CD8-positive, alpha-beta memory T cell (primary cell): ENCODE measurements around the gene SLC7A5. TPM values are rescaled to one million over a fixed set of nuclear protein-coding genes. Genes with fewer than 3 reads are reported as not detected.

Source experiments
- CTCF ChIA-PET: fragments of 350-600 bp; sonication (Branson Sonifier 250); formaldehyde crosslinking; loops from one replicate; lab custom pipeline; 2021; ENCODE audit warnings: antibody characterized with exemption; lab: Charles Lee
- POLR2A ChIA-PET: fragments of 350-600 bp; sonication (Branson Sonifier 250); formaldehyde crosslinking; loops from one replicate; lab custom pipeline; 2021; ENCODE audit warnings: antibody characterized with exemption; lab: Charles Lee
- DNase-seq, 5 donors: peaks; one replicate each; pipeline versions ENCODE4 v3.0.0 to v3.0.0-alpha.2; 2020 to 2022; ENCODE audit warnings: mixed read lengths in 1 of 5
- H3K27ac ChIP-seq: one replicate; pipeline ENCODE4 v1.7.0; 2013; ENCODE audit warnings: low read depth, mild to moderate bottlenecking, low read length, moderate library complexity
- H3K27me3 ChIP-seq: 2 replicates; pipeline ENCODE4 v1.7.0; 2013; ENCODE audit warnings: low read length, mild to moderate bottlenecking; ENCODE audit not compliant: insufficient read depth, poor library complexity, severe bottlenecking
- H3K36me3 ChIP-seq: 2 replicates; pipeline ENCODE4 v1.7.0; 2013; ENCODE audit warnings: mild to moderate bottlenecking, low read length, moderate library complexity; ENCODE audit not compliant: insufficient read depth
- H3K4me1 ChIP-seq: 2 replicates; pipeline ENCODE4 v1.7.0; 2013; ENCODE audit warnings: mild to moderate bottlenecking, low read length, moderate library complexity; ENCODE audit not compliant: insufficient read depth
- H3K4me3 ChIP-seq: 2 replicates; pipeline ENCODE4 v1.7.0; 2013; ENCODE audit warnings: mild to moderate bottlenecking, low read length
- H3K9me3 ChIP-seq: 2 replicates; pipeline ENCODE4 v1.7.0; 2013; ENCODE audit warnings: mild to moderate bottlenecking, low read length
- H3K27ac Mint-ChIP-seq, 8 donors: one replicate each; pipeline ENCODE4 v1.8.0; 2020 to 2021; ENCODE audit warnings: mixed read lengths in 8 of 8, mild to moderate bottlenecking in 6 of 8, inconsistent platforms in 3 of 8, moderate library complexity in 3 of 8
- H3K27me3 Mint-ChIP-seq, 2 donors: one replicate each; pipeline ENCODE4 v1.8.0; 2020 to 2021; ENCODE audit warnings: mixed read lengths in 2 of 2, mild to moderate bottlenecking in 1 of 2, moderate library complexity in 1 of 2
- H3K36me3 Mint-ChIP-seq, 3 donors: one replicate each; pipeline ENCODE4 v1.8.0; 2020 to 2021; ENCODE audit warnings: mixed read lengths in 3 of 3, inconsistent platforms in 1 of 3, mild to moderate bottlenecking in 1 of 3
- H3K4me1 Mint-ChIP-seq, 3 donors: one replicate each; pipeline ENCODE4 v1.8.0; 2020 to 2021; ENCODE audit warnings: mixed read lengths in 3 of 3, inconsistent platforms in 1 of 3, mild to moderate bottlenecking in 1 of 3
- H3K4me3 Mint-ChIP-seq, 7 donors: one replicate each; pipeline ENCODE4 v1.8.0; 2020 to 2021; ENCODE audit warnings: mixed read lengths in 7 of 7, mild to moderate bottlenecking in 6 of 7, moderate library complexity in 4 of 7, inconsistent platforms in 2 of 7
- H3K9me3 Mint-ChIP-seq, 5 donors: one replicate each; pipeline ENCODE4 v1.8.0; 2020 to 2022; ENCODE audit warnings: mixed read lengths in 5 of 5, mild to moderate bottlenecking in 3 of 5, moderate library complexity in 2 of 5, inconsistent platforms in 1 of 5
- polyA plus RNA-seq: library from polyadenylated mRNA; unstranded; fragments of 300-500 nt; fragmentation: Illumina TruSeq; gene quantifications from one replicate; pipeline ENCODE4 v1.2.3, GENCODE V29; 2021
- total RNA-seq, 2 experiments: library from RNA; stranded (reverse); gene quantifications; one replicate each; pipeline ENCODE4 v1.2.3, GENCODE V29; 2021

SLC7A5 gene
- total and polyA plus RNA-seq, 3 experiments from 2014 or later: 20.7 to 383 (median 366) TPM

DNA sequence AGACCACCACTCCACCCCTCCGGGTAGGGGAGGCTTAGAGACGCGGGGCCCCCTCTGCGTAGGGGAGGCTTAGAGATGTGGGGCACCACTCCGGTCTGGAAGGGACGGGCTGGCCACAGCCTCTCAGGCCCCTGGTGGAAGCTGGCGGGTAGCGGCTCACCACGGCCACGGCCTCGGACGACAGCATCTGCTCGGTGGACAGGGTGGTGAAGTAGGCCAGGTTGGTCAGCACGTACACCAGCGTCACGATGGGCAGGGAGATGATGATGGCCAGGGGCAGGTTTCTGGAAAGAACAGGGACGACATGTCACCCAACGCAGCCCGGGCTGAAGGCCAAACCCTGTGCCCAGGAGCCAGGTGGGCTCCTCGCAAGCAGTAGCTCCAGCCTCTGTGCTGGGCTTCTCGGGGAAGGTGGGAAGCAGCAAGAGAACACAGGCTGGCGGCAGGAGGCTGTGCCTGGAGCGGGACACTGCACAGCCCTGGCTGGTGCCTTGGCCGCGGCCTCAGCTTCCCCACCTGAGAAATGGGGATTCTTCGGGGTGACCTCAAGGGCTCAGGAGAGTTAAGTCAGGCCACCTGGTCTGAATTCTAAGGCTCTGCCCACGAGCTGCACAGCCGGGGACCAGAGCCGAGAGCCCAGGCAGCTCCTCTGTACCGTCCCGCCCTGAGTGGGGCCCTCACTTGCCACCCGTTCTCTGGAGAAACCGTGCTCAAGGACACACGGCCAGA is 29.6 kb downstream of the SLC7A5 start:
- POLR2A ChIA-PET: no interaction called here
- H3K36me3 Mint-ChIP-seq: peaks cover 0 to 76% (median 0%) of the 10 kb centered on the region in 3 donors
- peaks cover 20% of the 10 kb centered on the region for H3K36me3 ChIP-seq
- peak overlapping the region in 1 of 7 donors; percentile 61 for H3K4me3 Mint-ChIP-seq
- H3K4me1 ChIP-seq: peaks cover 12% of the 10 kb centered on the region
- CTCF ChIA-PET: interaction anchor here (1.8 to 4.5 kb wide), 2 partner anchors 10 to 32 kb away, joined by 6 to 18 read pairs; no protein-coding TSS in a partner anchor
- H3K9me3 Mint-ChIP-seq: peaks cover 0 to 2% (median 0%) of the 10 kb centered on the region in 5 donors
- no peaks in the 10 kb centered on the region for H3K27me3 ChIP-seq
- H3K4me3 ChIP-seq: no peak overlapping the region
- no peak overlapping the region for H3K27ac ChIP-seq
- no peaks in the 10 kb centered on the region for H3K27me3 Mint-ChIP-seq
- peaks cover under 1 to 4% (median 1%) of the 10 kb centered on the region in 3 donors for H3K4me1 Mint-ChIP-seq
- no peaks in the 10 kb centered on the region for H3K9me3 ChIP-seq
- H3K27ac Mint-ChIP-seq: no peak overlapping the region
- no peak for DNase-seq

DNA sequence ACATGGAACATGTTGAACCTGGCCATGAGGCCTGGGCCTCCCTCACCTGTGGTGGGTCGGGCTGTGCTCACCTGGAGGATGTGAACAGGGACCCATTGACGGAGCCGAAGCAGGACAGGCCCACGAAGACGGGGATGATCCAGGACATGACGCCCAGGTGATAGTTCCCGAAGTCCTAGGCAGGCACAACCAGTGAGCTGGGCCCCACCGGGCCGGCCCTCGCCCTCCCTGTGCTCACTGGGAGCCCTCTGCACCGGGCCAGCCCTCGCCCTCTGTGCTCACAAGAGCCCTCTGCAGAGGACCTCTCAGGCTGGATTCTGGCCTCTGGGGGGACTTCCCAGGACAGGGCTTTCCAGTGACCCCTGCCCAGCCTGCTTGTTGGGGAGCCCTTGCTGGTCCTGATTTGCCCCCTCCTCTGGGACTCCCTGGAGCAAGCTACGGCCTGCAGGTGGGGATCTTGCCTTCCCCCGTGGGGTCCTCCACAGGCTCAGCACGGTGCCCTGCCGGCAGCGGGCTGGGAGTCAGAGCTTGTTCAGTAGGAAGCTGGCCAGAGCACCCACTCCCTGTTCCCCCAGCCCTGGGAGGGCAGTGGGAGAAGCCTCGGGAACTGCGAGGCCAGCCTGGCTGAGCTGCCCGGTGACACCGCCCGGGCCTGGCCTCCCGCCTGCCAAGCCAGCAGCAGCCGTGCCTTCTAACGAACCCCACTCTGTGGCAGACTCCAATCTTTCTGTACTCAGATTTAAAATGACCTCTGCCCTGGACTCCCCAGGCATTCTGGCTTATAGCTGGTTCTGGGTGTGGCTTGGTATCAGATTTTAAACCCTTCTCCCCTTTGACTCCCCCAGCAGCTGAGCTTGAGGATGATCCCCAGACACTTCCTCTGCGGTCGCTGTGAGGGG is 30.4 kb downstream of the SLC7A5 start:
- H3K36me3 ChIP-seq: peaks cover 20% of the 10 kb centered on the region
- H3K27me3 ChIP-seq: no peaks in the 10 kb centered on the region
- peaks cover 0 to 2% (median 0%) of the 10 kb centered on the region in 5 donors for H3K9me3 Mint-ChIP-seq
- peaks cover 0 to 80% (median 3%) of the 10 kb centered on the region in 3 donors for H3K36me3 Mint-ChIP-seq
- peaks cover 12% of the 10 kb centered on the region for H3K4me1 ChIP-seq
- H3K4me3 ChIP-seq: no peak overlapping the region
- DNase-seq: no peak
- no peaks in the 10 kb centered on the region for H3K9me3 ChIP-seq
- peak overlapping the region in 2 of 8 donors; percentile 60 to 68 for H3K27ac Mint-ChIP-seq
- no peak overlapping the region for H3K27ac ChIP-seq
- POLR2A ChIA-PET: interaction anchor here (0.7 kb wide), 1 partner anchor 27 kb away, joined by 5 read pairs; no protein-coding TSS in a partner anchor
- H3K27me3 Mint-ChIP-seq: no peaks in the 10 kb centered on the region
- peaks cover 0 to 4% (median 1%) of the 10 kb centered on the region in 3 donors for H3K4me1 Mint-ChIP-seq
- peak overlapping the region in 2 of 7 donors; percentile 4 to 61 for H3K4me3 Mint-ChIP-seq
- CTCF ChIA-PET: interaction anchor here (1.8 to 4.5 kb wide), 2 partner anchors 11 to 33 kb away, joined by 6 to 18 read pairs; no protein-coding TSS in a partner anchor

DNA sequence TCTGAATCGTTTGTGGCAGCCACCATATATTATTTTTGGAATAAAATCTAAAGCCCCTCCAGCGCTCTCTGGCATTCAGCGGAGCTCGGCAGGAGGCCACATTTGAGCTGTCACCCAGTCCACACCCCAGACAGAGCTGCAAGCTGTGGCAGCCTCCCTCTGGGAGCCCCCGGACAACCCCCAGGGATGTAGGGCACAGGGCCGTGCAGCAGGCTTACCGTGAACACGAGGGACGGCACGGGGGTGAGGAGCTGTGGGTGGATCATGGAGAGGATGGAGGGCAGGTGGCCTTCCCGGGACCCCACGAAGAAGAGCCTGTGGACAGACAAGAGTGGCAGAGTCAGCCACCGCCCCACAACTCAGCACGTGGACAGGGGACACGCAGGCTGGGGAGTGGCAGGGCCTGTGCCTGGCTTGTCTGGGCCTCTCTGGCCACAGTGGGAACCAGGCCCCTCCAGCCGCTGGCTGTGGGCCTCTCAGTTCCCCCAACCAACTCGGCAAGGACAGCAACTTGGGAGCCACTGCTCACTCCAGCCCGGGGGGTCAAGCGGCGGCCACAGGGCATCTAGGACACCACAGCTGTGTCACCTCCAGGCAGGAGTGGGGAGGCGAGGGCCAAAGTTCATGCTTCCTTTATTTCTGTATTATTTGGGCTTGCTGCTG is 31.5 kb downstream of the SLC7A5 start:
- H3K36me3 ChIP-seq: peaks cover 20% of the 10 kb centered on the region
- H3K4me1 ChIP-seq: peaks cover 9% of the 10 kb centered on the region
- no peak for DNase-seq
- H3K4me1 Mint-ChIP-seq: peaks cover 0 to 2% (median 0%) of the 10 kb centered on the region in 3 donors
- ChIA-PET POLR2A (interaction anchor here (0.7 kb wide), 1 partner anchor 28 kb away, joined by 5 read pairs; no protein-coding TSS in a partner anchor), CTCF (interaction anchor here (4.5 kb wide), 1 partner anchor 12 kb away, joined by 18 read pairs; no protein-coding TSS in a partner anchor)
- H3K36me3 Mint-ChIP-seq: peaks cover 0 to 79% (median 4%) of the 10 kb centered on the region in 3 donors
- no peaks in the 10 kb centered on the region for H3K27me3 Mint-ChIP-seq
- peak overlapping the region in 1 of 7 donors; percentile 45 for H3K4me3 Mint-ChIP-seq
- peaks cover 0 to 2% (median 0%) of the 10 kb centered on the region in 5 donors for H3K9me3 Mint-ChIP-seq
- no peak overlapping the region for H3K4me3 ChIP-seq
- H3K27me3 ChIP-seq: no peaks in the 10 kb centered on the region
- H3K9me3 ChIP-seq: no peaks in the 10 kb centered on the region
- H3K27ac ChIP-seq: no peak overlapping the region
- peak overlapping the region in 1 of 8 donors; percentile 60 for H3K27ac Mint-ChIP-seq

DNA sequence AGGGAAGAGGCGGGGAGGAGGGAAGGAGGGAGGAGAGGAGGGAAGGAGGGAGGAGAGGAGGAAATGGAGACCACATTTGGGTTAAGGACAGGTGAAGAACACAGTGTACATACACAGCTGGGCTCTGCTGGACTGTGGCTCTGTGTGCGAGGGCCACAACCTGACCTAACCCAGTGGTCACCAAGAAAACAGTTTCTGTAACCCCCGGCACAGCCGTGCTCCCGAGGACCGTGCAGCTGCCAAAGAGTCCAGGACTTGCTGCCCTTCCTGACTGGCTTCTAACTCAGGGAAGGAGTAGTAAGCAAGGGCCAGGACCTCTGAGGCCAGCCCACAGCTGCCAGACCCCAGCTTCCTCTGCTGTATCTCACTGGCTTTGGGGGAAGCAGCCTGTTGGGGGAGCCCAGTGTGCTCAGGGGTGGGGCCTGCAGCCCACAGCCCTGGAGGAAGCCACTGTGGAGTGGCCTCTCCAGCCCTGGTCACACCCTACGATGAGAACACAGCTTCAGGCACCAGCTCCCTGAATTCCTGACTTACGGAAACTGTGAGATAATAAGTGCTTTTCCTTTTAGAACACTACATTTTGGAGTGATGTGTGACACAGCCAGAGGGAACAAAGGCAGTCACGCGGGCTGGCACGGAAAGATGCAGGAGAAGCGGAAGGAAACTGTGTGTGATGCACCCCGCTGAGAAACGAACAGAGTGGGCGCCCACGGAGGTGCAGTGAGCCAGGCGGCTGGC is 32.3 kb downstream of the SLC7A5 start:
- Mint-ChIP-seq H3K36me3 (peaks cover 0 to 83% (median 5%) of the 10 kb centered on the region in 3 donors), H3K4me1 (no peaks in the 10 kb centered on the region), H3K27me3 (peaks cover 0 to 2% of the 10 kb centered on the region in 2 donors), H3K27ac (peak overlapping the region in 3 of 8 donors; percentile 19 to 60 (median 45)), H3K4me3 (no peak overlapping the region), H3K9me3 (peaks cover 0 to 2% (median 0%) of the 10 kb centered on the region in 5 donors)
- Histone ChIP-seq H3K4me3 (no peak overlapping the region), H3K27ac (no peak overlapping the region), H3K9me3 (no peaks in the 10 kb centered on the region), H3K27me3 (no peaks in the 10 kb centered on the region), H3K4me1 (peaks cover 2% of the 10 kb centered on the region), H3K36me3 (peaks cover 20% of the 10 kb centered on the region)
- DNase-seq: no peak
- POLR2A ChIA-PET: no interaction called here
- CTCF ChIA-PET: interaction anchor here (2.3 to 4.5 kb wide), 2 partner anchors 12 to 58 kb away, joined by 10 to 18 read pairs; no protein-coding TSS in a partner anchor

DNA sequence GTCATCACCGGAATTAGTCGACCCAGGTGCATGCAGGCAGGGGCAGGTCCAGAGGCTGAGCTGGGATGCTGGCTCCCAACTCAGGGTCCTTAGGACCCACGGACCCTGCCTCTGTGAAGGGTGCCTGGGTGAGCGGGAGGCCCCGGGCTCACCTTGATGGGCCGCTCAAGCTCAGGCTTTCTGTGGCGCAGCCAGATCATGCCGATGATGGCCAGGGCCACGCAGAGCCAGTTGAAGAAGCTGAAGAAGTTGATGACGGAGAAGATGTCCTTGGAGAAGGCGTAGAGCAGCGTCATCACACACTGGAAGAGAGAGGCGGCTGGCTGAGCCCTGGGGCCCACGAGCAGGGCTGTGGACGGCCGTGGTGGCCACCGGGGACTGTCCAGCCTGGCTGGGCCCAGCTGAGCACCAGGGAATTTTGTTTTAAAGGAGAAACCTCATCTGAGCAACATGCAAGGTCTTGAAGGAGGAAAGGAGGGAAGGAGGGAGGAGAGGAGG is 32.9 kb downstream of the SLC7A5 start:
- H3K27ac ChIP-seq: no peak overlapping the region
- peaks cover 0 to 4% (median 0%) of the 10 kb centered on the region in 5 donors for H3K9me3 Mint-ChIP-seq
- no peaks in the 10 kb centered on the region for H3K27me3 ChIP-seq
- H3K4me3 ChIP-seq: no peak overlapping the region
- POLR2A ChIA-PET: no interaction called here
- no peaks in the 10 kb centered on the region for H3K4me1 ChIP-seq
- peak overlapping the region in 1 of 7 donors; percentile 61 for H3K4me3 Mint-ChIP-seq
- no peaks in the 10 kb centered on the region for H3K4me1 Mint-ChIP-seq
- H3K27me3 Mint-ChIP-seq: peaks cover 0 to 2% of the 10 kb centered on the region in 2 donors
- DNase-seq: no peak
- peaks cover 0 to 82% (median 5%) of the 10 kb centered on the region in 3 donors for H3K36me3 Mint-ChIP-seq
- CTCF ChIA-PET: interaction anchor here (1.8 to 2.3 kb wide), 2 partner anchors 35 to 57 kb away, joined by 6 to 10 read pairs; no protein-coding TSS in a partner anchor
- no peaks in the 10 kb centered on the region for H3K9me3 ChIP-seq
- H3K36me3 ChIP-seq: peaks cover 20% of the 10 kb centered on the region
- peak overlapping the region in 3 of 8 donors; percentile 60 to 88 (median 77) for H3K27ac Mint-ChIP-seq

DNA sequence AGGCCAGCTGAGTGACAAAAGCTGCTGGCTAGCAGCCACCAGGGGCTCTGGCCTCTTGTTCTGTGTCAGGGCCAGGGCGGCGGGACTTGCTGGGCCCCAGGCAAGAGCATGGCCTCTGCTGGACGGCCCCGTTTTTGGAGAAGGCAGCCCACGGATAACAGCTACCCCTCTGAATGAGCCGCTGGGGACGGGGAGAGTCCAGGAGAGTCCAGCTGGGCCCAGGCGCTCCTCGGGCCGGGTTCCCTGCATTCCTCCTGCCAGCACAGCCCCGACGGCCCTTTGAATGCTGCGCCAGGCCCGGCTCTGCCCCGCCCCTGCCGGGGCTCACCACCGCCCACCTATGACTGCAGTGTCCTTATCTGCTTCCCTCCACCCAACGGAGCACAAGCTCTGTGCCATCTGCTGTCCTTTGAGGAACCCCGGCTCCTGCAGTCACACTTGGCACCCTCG is 33.4 kb downstream of the SLC7A5 start:
- peaks cover 0 to 2% of the 10 kb centered on the region in 2 donors for H3K27me3 Mint-ChIP-seq
- H3K9me3 Mint-ChIP-seq: peaks cover 0 to 4% (median 0%) of the 10 kb centered on the region in 5 donors
- ChIA-PET POLR2A (no interaction called here), CTCF (interaction anchor here (1.8 to 2.3 kb wide), 2 partner anchors 36 to 57 kb away, joined by 6 to 10 read pairs; no protein-coding TSS in a partner anchor)
- Histone ChIP-seq H3K4me1 (no peaks in the 10 kb centered on the region), H3K27ac (no peak overlapping the region), H3K9me3 (no peaks in the 10 kb centered on the region), H3K4me3 (no peak overlapping the region), H3K27me3 (no peaks in the 10 kb centered on the region), H3K36me3 (peaks cover 16% of the 10 kb centered on the region)
- peaks cover 0 to 82% (median 7%) of the 10 kb centered on the region in 3 donors for H3K36me3 Mint-ChIP-seq
- H3K27ac Mint-ChIP-seq: peak overlapping the region in 2 of 8 donors; percentile 66 to 77
- H3K4me1 Mint-ChIP-seq: no peaks in the 10 kb centered on the region
- no peak for DNase-seq
- H3K4me3 Mint-ChIP-seq: peak overlapping the region in 1 of 7 donors; percentile 61
